Heart left ventricle (tissue), 13 donors: ENCODE measurements around the gene PTPRU.

Experiments used
- CTCF ChIP-seq, 12 donors: fragments of 200-600 bp; sonication (generic) in 4 of 12; IDR thresholded peaks; one replicate each; pipeline versions ENCODE4 v1.5.0 to v1.8.0; 2018 to 2022; ENCODE audit warnings: antibody characterized with exemption in 12 of 12, mild to moderate bottlenecking in 5 of 12
- POLR2A ChIP-seq, 2 donors: fragments of 450-650 bp; IDR thresholded peaks; one replicate each; pipeline ENCODE4 v1.6.1; 2017; ENCODE audit warnings: antibody characterized with exemption in 2 of 2, mild to moderate bottlenecking in 2 of 2, moderate library complexity in 2 of 2
- donor health status: ischemic (EF 13 %, LVEDD 7.1; RV severe dilation, severe dysfunction).
- donor health status: DM: no; HTN: yes; CAD: no.
- donor health status: DM: no; HTN: no; CAD: no.
- donor health status: ischemic (EF 25% LVEDD 6.9; RV normal size, moderate dysfunction).
- donor health status: ischemic (EF 25% LVEDD 5.7; RV mildly dilated, moderate dysfunction).
- donor health status: ischemic (EF 35%, LVEDD 5.7; RV mildly dilated, moderate dysfunction).
- donor health status: nonischemic (EF 11% LVEDD 7.7; RV severe dilation, severe dysfunction).
- donor health status: DM: yes; HTN: yes; CAD: no.
- donor health status: PGD.
- donor health status: ischemic (EF 29% LVEDD 5.4; RV normal size, mild dysfunction).
- donor health status: nonischemic (EF 23%, LVEDD 6.1; RV moderate dilation, normal function).

GRCh38 chr1:29329022-29329775 lies 92.9 kb downstream of the PTPRU start:
- TF ChIP-seq POLR2A (IDR thresholded peaks at IDR 0.05), result no peak
- no peak for TF ChIP-seq CTCF (IDR thresholded peaks at IDR 0.05)
